HEK293 (cell line): ENCODE results near the gene MICU1.
A peak's percentile ranks its signal among the peaks of the same experiment; 100 is the strongest.

Source experiments
- BCL11A ChIP-seq: fragments of 450-650 bp; formaldehyde crosslinking; IDR thresholded peaks from 2 replicates; pipeline ENCODE4 v1.5.1; 2016; ENCODE audit warnings: low read depth, missing biosample characterization, missing genetic modification characterization
- EGR2 ChIP-seq: fragments of 450-650 bp; formaldehyde crosslinking; IDR thresholded peaks from 2 replicates; pipeline ENCODE4 v1.5.1; 2016; ENCODE audit warnings: low read depth, missing biosample characterization, missing genetic modification characterization
- HOXC10 ChIP-seq: sonication (generic); formaldehyde crosslinking; IDR thresholded peaks from 2 replicates; pipeline ENCODE4 v1.8.1; 2023; ENCODE audit warnings: mild to moderate bottlenecking, missing genetic modification reagents
- MZF1 ChIP-seq: fragments of 450-650 bp; formaldehyde crosslinking; IDR thresholded peaks from 2 replicates; pipeline ENCODE4 v1.5.1; 2017; ENCODE audit warnings: missing biosample characterization, missing genetic modification characterization, borderline replicate concordance
- SCRT2 ChIP-seq: fragments of 450-650 bp; formaldehyde crosslinking; IDR thresholded peaks from 2 replicates; pipeline ENCODE4 v1.5.1; 2016; ENCODE audit warnings: missing biosample characterization, missing genetic modification characterization
- SETDB1 ChIP-seq: IDR thresholded peaks from one replicate; pipeline ENCODE4 v1.6.1; 2017; ENCODE audit warnings: mild to moderate bottlenecking, low read length, moderate library complexity, mixed read lengths; ENCODE audit not compliant: insufficient read length
- ZBTB8A ChIP-seq: fragments of 450-650 bp; formaldehyde crosslinking; IDR thresholded peaks from 2 replicates; pipeline ENCODE4 v1.5.1; 2016; ENCODE audit warnings: missing biosample characterization, missing genetic modification characterization
- ZFP3 ChIP-seq: fragments of 450-650 bp; formaldehyde crosslinking; IDR thresholded peaks from 2 replicates; pipeline ENCODE4 v1.5.1; 2016; ENCODE audit warnings: low read depth, missing biosample characterization, missing genetic modification characterization
- ZIC2 ChIP-seq: fragments of 450-650 bp; formaldehyde crosslinking; IDR thresholded peaks from 2 replicates; pipeline ENCODE4 v1.5.1; 2016; ENCODE audit warnings: missing biosample characterization, missing genetic modification characterization
- ZNF16 ChIP-seq: fragments of 450-650 bp; formaldehyde crosslinking; IDR thresholded peaks from 2 replicates; pipeline ENCODE4 v1.5.1; 2016; ENCODE audit warnings: low read depth, missing biosample characterization, missing genetic modification characterization
- ZNF175 ChIP-seq: fragments of 450-650 bp; formaldehyde crosslinking; IDR thresholded peaks from 2 replicates; pipeline ENCODE4 v1.5.1; 2016; ENCODE audit warnings: missing biosample characterization, missing genetic modification characterization
- ZNF2 ChIP-seq: fragments of 450-650 bp; formaldehyde crosslinking; IDR thresholded peaks from 2 replicates; pipeline ENCODE4 v1.5.1; 2016; ENCODE audit warnings: missing biosample characterization, missing genetic modification characterization
- ZNF266 ChIP-seq: fragments of 450-650 bp; formaldehyde crosslinking; IDR thresholded peaks from 2 replicates; pipeline ENCODE4 v1.5.1; 2016; ENCODE audit warnings: missing biosample characterization, missing genetic modification characterization, low read depth
- ZNF292 ChIP-seq: fragments of 450-650 bp; formaldehyde crosslinking; IDR thresholded peaks from 2 replicates; pipeline ENCODE4 v1.5.1; 2016; ENCODE audit warnings: low read depth, missing biosample characterization, missing genetic modification characterization, borderline replicate concordance
- ZNF341 ChIP-seq: fragments of 450-650 bp; formaldehyde crosslinking; IDR thresholded peaks from 2 replicates; pipeline ENCODE4; 2016; ENCODE audit warnings: low read depth, missing biosample characterization, missing genetic modification characterization
- ZNF350 ChIP-seq: fragments of 450-650 bp; formaldehyde crosslinking; IDR thresholded peaks from 2 replicates; pipeline ENCODE4 v1.5.0; 2017; ENCODE audit warnings: missing biosample characterization, mild to moderate bottlenecking, missing genetic modification characterization
- ZNF391 ChIP-seq: fragments of 450-650 bp; formaldehyde crosslinking; IDR thresholded peaks from 2 replicates; pipeline ENCODE4 v1.5.1; 2016; ENCODE audit warnings: low read depth, missing biosample characterization, missing genetic modification characterization, borderline replicate concordance
- ZNF473 ChIP-seq: fragments of 450-650 bp; formaldehyde crosslinking; IDR thresholded peaks from 2 replicates; pipeline ENCODE4 v1.5.1; 2017; ENCODE audit warnings: missing biosample characterization, missing genetic modification characterization
- ZNF548 ChIP-seq: fragments of 450-650 bp; formaldehyde crosslinking; IDR thresholded peaks from 2 replicates; pipeline ENCODE4 v1.5.1; 2016; ENCODE audit warnings: missing biosample characterization, missing genetic modification characterization
- ZNF549 ChIP-seq: fragments of 450-650 bp; IDR thresholded peaks from 2 replicates; pipeline ENCODE4 v1.5.1; 2018; ENCODE audit warnings: missing biosample characterization, missing genetic modification characterization, mild to moderate bottlenecking, inconsistent platforms, moderate library complexity
- ZNF560 ChIP-seq: fragments of 450-650 bp; formaldehyde crosslinking; IDR thresholded peaks from 2 replicates; pipeline ENCODE4 v1.5.1; 2017; ENCODE audit warnings: missing biosample characterization, missing genetic modification characterization, borderline replicate concordance
- ZNF626 ChIP-seq: fragments of 450-650 bp; sonication (Bioruptor Pico); formaldehyde crosslinking; IDR thresholded peaks from 2 replicates; pipeline ENCODE4 v1.5.1; 2018; ENCODE audit warnings: missing biosample characterization, missing genetic modification characterization, inconsistent platforms
- ZNF660 ChIP-seq: fragments of 450-650 bp; IDR thresholded peaks from 2 replicates; pipeline ENCODE4 v1.5.1; 2018; ENCODE audit warnings: missing biosample characterization, mild to moderate bottlenecking, missing genetic modification characterization
- ZNF768 ChIP-seq: fragments of 450-650 bp; formaldehyde crosslinking; IDR thresholded peaks from 2 replicates; pipeline ENCODE4 v1.5.1; 2018; ENCODE audit warnings: missing biosample characterization, mild to moderate bottlenecking, missing genetic modification characterization
- ZNF792 ChIP-seq: fragments of 450-650 bp; formaldehyde crosslinking; IDR thresholded peaks from 2 replicates; pipeline ENCODE4 v1.5.1; 2016; ENCODE audit warnings: missing biosample characterization, missing genetic modification characterization
- TF ChIP-seq, protein P1 (sequence below): fragments of 450-650 bp; formaldehyde crosslinking; IDR thresholded peaks from 2 replicates; pipeline ENCODE4 v1.5.1; 2016; ENCODE audit warnings: missing biosample characterization, missing genetic modification characterization
- TF ChIP-seq, protein P2 (sequence below): fragments of 450-650 bp; formaldehyde crosslinking; IDR thresholded peaks from 2 replicates; pipeline ENCODE4 v1.5.1; 2017; ENCODE audit warnings: missing biosample characterization, missing genetic modification characterization
- TF ChIP-seq, protein P3 (sequence below): fragments of 450-650 bp; formaldehyde crosslinking; IDR thresholded peaks from 2 replicates; pipeline ENCODE4 v1.5.1; 2017; ENCODE audit warnings: missing biosample characterization, missing genetic modification characterization
- TF ChIP-seq, protein P4 (sequence below): fragments of 450-650 bp; formaldehyde crosslinking; IDR thresholded peaks from 2 replicates; pipeline ENCODE4 v1.5.1; 2016; ENCODE audit warnings: missing biosample characterization, missing genetic modification characterization
- TF ChIP-seq, protein P5 (sequence below): fragments of 450-650 bp; formaldehyde crosslinking; IDR thresholded peaks from 2 replicates; pipeline ENCODE4 v1.5.1; 2017; ENCODE audit warnings: missing biosample characterization, mild to moderate bottlenecking, missing genetic modification characterization, moderate library complexity
- TF ChIP-seq, protein P6 (sequence below): fragments of 450-650 bp; formaldehyde crosslinking; IDR thresholded peaks from 2 replicates; pipeline ENCODE4 v1.5.1; 2016; ENCODE audit warnings: missing biosample characterization, missing genetic modification characterization, low read depth
- TF ChIP-seq, protein P7 (sequence below): IDR thresholded peaks from 2 replicates; pipeline ENCODE4 v1.6.1; 2011; ENCODE audit warnings: mild to moderate bottlenecking, low read depth, low read length, borderline replicate concordance

The MICU1 gene

DNA sequence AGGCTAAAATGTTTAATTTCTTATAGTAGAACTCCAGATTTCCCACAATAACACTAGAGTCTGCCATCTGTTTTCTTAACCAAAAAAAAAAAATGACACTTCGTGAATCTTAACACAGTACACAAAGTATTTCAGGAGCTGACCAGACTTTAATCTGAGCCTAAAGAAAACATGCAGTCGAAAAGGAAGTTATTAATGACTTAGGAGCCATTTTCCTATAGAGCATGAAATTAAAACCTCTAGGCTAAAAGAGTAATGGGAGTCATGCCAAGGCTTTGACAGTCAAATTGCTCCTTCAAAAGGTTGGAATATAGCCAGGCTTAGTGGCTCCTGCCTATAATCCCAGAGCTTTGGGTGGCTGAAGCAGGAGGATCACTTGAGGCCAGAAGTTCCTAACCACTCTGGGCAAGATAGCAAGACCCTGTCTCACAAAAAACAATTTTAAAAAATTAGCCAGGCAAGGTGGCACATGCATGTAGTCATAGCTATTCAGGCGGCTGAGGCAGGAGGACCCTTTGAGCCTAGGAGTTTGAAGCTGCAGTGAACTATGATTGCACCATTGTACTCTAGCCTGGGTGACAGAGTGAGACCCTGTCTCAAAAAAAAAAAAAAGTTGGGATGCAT is 13.6 kb downstream of the MICU1 start (continued):
- no peak for TF ChIP-seq ZNF341 (tag by site-specific recombination)
- peak; percentile 14; the same call in 1 of the 2 replicates for TF ChIP-seq ZIC2 (tag by site-specific recombination)
- peak; percentile 61; the same call in 1 of the 2 replicates for TF ChIP-seq BCL11A
- TF ChIP-seq, protein P1, sequence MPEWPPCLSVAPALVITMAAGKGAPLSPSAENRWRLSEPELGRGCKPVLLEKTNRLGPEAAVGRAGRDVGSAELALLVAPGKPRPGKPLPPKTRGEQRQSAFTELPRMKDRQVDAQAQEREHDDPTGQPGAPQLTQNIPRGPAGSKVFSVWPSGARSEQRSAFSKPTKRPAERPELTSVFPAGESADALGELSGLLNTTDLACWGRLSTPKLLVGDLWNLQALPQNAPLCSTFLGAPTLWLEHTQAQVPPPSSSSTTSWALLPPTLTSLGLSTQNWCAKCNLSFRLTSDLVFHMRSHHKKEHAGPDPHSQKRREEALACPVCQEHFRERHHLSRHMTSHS (tag by site-specific recombination), result no peak
- peak; percentile 56; the same call in 1 of the 2 replicates for TF ChIP-seq MZF1 (tag by site-specific recombination)
- TF ChIP-seq EGR2, result no peak
- TF ChIP-seq SETDB1, result no peak
- TF ChIP-seq, protein P2, sequence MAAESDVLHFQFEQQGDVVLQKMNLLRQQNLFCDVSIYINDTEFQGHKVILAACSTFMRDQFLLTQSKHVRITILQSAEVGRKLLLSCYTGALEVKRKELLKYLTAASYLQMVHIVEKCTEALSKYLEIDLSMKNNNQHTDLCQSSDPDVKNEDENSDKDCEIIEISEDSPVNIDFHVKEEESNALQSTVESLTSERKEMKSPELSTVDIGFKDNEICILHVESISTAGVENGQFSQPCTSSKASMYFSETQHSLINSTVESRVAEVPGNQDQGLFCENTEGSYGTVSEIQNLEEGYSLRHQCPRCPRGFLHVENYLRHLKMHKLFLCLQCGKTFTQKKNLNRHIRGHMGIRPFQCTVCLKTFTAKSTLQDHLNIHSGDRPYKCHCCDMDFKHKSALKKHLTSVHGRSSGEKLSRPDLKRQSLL (tag by site-specific recombination), result peak; percentile 57
- TF ChIP-seq ZNF16 (tag by site-specific recombination), result no peak
- TF ChIP-seq ZNF350, result no peak
- TF ChIP-seq ZNF266 (tag by site-specific recombination), result no peak
- TF ChIP-seq ZNF292 (tag by site-specific recombination), result no peak
- no peak; the same call in 1 of the 2 replicates for TF ChIP-seq ZNF391 (tag by site-specific recombination)
- no peak for TF ChIP-seq ZNF626 (tag by site-specific recombination)
- TF ChIP-seq, protein P3, sequence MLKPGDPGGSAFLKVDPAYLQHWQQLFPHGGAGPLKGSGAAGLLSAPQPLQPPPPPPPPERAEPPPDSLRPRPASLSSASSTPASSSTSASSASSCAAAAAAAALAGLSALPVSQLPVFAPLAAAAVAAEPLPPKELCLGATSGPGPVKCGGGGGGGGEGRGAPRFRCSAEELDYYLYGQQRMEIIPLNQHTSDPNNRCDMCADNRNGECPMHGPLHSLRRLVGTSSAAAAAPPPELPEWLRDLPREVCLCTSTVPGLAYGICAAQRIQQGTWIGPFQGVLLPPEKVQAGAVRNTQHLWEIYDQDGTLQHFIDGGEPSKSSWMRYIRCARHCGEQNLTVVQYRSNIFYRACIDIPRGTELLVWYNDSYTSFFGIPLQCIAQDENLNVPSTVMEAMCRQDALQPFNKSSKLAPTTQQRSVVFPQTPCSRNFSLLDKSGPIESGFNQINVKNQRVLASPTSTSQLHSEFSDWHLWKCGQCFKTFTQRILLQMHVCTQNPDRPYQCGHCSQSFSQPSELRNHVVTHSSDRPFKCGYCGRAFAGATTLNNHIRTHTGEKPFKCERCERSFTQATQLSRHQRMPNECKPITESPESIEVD, result peak; percentile 100
- TF ChIP-seq ZNF175 (tag by site-specific recombination), result no peak
- TF ChIP-seq ZNF549 (tag by site-specific recombination), result no peak
- TF ChIP-seq ZNF660 (tag by site-specific recombination), result peak; percentile 76; the same call in 1 of the 2 replicates
- TF ChIP-seq ZNF2 (tag by site-specific recombination), result no peak; the same call in 1 of the 2 replicates
- TF ChIP-seq, protein P4, sequence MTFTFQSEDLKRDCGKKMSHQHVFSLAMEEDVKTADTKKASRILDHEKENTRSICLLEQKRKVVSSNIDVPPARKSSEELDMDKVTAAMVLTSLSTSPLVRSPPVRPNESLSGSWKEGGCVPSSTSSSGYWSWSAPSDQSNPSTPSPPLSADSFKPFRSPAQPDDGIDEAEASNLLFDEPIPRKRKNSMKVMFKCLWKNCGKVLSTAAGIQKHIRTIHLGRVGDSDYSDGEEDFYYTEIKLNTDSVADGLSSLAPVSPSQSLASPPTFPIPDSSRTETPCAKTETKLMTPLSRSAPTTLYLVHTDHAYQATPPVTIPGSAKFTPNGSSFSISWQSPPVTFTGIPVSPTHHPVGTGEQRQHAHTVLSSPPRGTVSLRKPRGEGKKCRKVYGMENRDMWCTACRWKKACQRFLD (tag by site-specific recombination), result no peak
- TF ChIP-seq ZFP3, result no peak
- no peak for TF ChIP-seq ZNF473
- no peak for TF ChIP-seq ZNF768 (tag by site-specific recombination)
- no peak for TF ChIP-seq ZNF792
- TF ChIP-seq, protein P5, sequence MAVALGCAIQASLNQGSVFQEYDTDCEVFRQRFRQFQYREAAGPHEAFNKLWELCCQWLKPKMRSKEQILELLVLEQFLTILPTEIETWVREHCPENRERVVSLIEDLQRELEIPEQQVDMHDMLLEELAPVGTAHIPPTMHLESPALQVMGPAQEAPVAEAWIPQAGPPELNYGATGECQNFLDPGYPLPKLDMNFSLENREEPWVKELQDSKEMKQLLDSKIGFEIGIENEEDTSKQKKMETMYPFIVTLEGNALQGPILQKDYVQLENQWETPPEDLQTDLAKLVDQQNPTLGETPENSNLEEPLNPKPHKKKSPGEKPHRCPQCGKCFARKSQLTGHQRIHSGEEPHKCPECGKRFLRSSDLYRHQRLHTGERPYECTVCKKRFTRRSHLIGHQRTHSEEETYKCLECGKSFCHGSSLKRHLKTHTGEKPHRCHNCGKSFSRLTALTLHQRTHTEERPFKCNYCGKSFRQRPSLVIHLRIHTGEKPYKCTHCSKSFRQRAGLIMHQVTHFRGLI (tag by site-specific recombination), result 0 out of 2 replicates have a peak, but pooled peaks have one; percentile 11
- TF ChIP-seq SCRT2 (tag by site-specific recombination), result 0 out of 2 replicates have a peak, but pooled peaks have one; percentile 3
- TF ChIP-seq ZBTB8A (tag by site-specific recombination), result 0 out of 2 replicates have a peak, but pooled peaks have one; percentile 31
- TF ChIP-seq, protein P6, sequence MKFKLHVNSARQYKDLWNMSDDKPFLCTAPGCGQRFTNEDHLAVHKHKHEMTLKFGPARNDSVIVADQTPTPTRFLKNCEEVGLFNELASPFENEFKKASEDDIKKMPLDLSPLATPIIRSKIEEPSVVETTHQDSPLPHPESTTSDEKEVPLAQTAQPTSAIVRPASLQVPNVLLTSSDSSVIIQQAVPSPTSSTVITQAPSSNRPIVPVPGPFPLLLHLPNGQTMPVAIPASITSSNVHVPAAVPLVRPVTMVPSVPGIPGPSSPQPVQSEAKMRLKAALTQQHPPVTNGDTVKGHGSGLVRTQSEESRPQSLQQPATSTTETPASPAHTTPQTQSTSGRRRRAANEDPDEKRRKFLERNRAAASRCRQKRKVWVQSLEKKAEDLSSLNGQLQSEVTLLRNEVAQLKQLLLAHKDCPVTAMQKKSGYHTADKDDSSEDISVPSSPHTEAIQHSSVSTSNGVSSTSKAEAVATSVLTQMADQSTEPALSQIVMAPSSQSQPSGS (tag by site-specific recombination), result no peak
- no peak for TF ChIP-seq HOXC10 (CRISPR knock-in tag)
- TF ChIP-seq ZNF548 (tag by site-specific recombination), result no peak
- no peak for TF ChIP-seq ZNF560 (tag by site-specific recombination)
- TF ChIP-seq, protein P7, sequence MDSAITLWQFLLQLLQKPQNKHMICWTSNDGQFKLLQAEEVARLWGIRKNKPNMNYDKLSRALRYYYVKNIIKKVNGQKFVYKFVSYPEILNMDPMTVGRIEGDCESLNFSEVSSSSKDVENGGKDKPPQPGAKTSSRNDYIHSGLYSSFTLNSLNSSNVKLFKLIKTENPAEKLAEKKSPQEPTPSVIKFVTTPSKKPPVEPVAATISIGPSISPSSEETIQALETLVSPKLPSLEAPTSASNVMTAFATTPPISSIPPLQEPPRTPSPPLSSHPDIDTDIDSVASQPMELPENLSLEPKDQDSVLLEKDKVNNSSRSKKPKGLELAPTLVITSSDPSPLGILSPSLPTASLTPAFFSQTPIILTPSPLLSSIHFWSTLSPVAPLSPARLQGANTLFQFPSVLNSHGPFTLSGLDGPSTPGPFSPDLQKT, result no peak
